LNCAP (cell line): ENCODE measurements around the gene DEDD.

Experiments
- TF ChIP-seq, protein P1 (sequence below): fragments of 450-650 bp; IDR thresholded peaks from 2 replicates; pipeline ENCODE4 v1.5.1; 2017; ENCODE audit warnings: mild to moderate bottlenecking

Gene DEDD

DNA sequence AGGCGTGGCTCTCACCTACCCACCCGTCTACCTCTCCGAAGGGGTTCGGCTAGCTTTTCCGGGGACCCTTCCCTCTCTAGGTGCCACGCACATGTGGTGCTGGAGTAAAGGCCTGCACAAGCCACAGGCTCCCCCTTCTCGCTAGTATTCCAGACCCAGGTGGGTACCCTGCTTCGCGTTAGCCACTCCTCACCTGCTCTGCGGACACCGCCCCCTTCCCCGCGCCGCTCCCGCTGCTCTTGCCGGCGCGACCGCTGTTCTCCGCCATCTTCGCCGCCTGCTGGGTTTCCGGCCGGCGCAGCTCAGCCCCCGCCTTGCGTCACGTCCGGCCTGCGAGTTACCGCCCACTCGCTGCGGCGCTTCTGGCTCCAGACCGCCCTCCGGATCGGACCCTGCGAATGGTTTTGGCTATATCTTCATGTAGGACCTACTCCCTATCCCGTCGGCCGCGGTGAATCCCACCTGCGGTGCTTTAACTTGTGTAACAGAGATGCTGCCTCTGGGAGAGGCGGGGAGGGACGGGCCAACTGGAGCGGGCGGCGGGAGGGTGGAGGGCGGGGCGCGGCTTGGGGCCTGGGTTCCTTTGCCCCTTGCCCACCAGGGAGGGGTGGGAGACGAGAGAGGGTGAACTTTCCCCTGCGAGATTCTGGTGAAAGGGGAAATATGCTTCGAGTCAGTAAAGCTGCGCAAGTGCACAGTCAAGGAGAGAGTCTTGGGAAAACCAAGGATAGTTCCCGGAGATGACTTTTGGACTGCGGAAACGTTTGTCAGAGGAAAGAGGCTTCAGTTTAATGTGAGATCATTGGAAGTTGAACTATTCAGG lies 14.5 kb downstream of the DEDD start, which contains the start of the genes NIT1 and PFDN2:
Gene NIT1 (plus strand): TSS at position 347 of the 823 bp plus-strand sequence. CDS start 72 bp downstream, at position 419.
Gene PFDN2 (minus strand): TSS at position 279 of the 823 bp plus-strand sequence. CDS start 11 bp downstream, at position 268.
- TF ChIP-seq, protein P1, sequence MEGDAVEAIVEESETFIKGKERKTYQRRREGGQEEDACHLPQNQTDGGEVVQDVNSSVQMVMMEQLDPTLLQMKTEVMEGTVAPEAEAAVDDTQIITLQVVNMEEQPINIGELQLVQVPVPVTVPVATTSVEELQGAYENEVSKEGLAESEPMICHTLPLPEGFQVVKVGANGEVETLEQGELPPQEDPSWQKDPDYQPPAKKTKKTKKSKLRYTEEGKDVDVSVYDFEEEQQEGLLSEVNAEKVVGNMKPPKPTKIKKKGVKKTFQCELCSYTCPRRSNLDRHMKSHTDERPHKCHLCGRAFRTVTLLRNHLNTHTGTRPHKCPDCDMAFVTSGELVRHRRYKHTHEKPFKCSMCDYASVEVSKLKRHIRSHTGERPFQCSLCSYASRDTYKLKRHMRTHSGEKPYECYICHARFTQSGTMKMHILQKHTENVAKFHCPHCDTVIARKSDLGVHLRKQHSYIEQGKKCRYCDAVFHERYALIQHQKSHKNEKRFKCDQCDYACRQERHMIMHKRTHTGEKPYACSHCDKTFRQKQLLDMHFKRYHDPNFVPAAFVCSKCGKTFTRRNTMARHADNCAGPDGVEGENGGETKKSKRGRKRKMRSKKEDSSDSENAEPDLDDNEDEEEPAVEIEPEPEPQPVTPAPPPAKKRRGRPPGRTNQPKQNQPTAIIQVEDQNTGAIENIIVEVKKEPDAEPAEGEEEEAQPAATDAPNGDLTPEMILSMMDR, result no peak

DNA sequence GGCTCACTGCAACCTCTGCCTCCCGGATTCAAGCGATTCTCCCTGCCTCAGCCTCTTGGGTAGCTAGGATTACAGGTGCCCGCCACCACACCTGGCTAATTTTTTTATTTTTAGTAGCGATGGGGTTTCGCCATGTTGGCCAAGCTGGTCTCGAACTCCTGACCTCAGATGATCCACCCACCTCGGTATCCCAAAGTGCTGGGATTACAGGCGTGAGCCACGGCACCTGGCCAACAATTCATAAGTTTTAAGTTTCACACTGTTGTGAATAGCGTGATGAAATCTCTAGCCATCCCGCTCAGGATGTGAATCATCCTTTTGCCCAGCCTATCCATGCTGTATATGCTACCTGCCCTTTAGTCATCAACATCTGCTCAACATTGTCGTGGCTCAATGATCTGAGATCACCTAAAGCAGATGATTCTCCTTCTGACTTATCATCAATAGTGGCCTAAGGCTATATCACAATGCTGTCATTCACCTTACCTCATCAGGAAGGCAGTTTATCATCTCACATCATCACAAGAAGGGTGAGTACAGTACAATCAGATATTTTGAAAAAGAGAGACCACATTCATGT lies 17.2 kb downstream of the DEDD start:
- TF ChIP-seq, protein P1, result no peak

DNA sequence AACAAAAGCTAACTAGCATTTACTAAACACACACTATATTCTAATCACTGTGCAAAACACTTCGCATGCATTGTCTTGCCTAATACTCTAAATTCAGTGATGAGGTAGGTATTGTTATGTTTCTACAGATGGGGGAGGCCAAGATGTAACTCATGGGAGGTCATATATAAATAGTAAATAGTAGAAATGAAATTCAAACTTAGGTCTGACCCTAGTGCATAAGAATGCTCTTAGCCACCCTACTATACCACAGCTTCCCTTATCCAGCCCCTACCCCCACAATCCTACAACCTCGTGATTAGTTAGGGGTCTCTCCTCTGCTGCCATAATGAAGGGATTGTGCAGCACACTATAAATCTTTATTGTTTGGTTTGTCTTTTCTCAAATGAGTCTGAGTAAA lies 17.9 kb downstream of the DEDD start:
- TF ChIP-seq, protein P1, result no peak

DNA sequence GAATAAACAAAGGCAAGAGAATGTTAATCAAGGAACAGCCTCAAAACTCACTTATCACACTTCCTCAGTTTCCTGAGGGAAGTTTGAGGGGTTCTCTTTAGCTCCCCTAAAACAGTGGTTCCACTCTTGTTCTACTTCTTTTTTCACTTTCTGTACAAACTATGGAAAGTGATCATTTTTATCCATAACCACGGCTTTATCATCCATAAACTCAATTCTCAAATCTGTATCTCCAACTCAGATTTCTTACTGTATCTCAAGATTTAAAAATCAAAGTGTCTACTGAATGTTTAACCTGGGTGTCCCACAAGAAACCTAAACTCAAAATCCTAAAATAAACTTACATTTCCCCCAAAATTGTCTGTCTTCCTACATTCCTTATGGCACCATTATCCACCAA lies 18.6 kb downstream of the DEDD start:
- TF ChIP-seq, protein P1, result no peak

DNA sequence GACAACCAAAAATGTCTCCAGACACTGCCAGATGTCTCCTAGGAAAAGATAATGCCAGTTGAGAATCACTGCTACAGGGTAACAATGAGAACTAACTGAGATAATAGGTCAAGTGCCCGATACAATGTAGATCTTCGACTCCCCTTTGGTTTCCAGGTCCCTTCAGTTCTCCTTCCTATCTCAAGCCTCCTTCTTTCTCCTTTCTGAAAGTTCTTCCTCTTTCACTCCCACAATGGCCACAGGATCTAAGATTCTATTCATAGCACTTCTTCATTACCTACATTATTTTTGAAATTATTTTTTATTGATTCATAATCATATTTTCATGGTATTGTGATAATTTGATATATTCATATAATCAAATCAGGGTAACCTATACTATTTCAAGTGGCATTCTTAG lies 20.9 kb downstream of the DEDD start:
- TF ChIP-seq, protein P1, result no peak

DNA sequence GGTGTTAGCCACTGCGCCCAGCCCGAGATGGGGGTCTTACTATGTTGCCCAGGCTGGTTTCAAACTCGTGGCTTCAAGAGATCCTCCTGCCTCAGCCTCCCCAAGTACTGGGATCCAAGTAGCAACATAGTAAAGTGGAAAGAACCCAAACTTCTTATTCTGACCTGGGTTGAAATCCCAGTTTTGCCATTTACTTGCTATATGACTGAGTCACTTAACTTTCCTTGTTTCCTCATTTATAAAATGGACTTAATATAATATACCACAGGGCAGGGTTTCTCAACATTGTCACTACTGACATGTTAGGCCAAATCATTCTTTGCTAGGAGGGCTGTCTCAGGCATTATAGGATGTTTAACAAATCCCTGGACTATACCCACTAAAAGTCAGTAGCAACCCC lies 21.4 kb downstream of the DEDD start:
- TF ChIP-seq, protein P1, result no peak

DNA sequence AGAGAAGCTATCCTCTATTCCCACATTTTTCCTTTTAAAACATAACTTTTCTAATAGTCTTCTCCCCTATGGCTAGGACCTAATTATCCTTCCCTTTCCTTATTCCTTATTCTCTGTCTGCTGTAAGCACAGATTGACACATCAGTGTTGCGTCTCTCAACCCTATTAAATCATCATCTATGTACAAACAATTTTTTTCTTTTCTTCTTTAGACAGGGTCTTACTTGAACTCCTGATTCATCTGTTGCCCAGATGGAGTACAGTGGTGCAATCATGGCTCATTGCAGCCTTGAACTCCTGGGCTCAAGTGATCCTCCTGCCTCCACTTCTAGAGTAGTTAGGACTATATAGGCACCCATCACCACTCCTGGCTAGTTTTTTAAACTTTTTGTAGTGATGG lies 26.0 kb downstream of the DEDD start:
- TF ChIP-seq, protein P1, result no peak
